ENCODE measurements around the gene GALNT18.

GALNT18 gene

GRCh38 chr11:11464555-11464954 lies 157.2 kb downstream of the GALNT18 start:
- Histone ChIP-seq H3K4me3 (ENCODE audit: low read depth, low read length) (no peak overlapping the region), H3K9me3 (ENCODE audit: control insufficient read depth, insufficient read depth, low read depth, low read length) (no peaks in the 10 kb centered on the region), H3K4me1 (ENCODE audit: control insufficient read depth, insufficient read depth, low read length) (0 out of 2 replicates have a peak, but pooled peaks cover 6% of the 10 kb centered on the region), H3K36me3 (ENCODE audit: control insufficient read depth in 2 of 2, insufficient read depth in 1 of 2, low read length in 2 of 2) (no peaks in the 10 kb centered on the region), H3K27ac (ENCODE audit: extremely low read depth, low read depth, low read length) (no peak overlapping the region)
- ChIA-PET POLR2A (no interaction called here), CTCF (interaction anchor here (0.5 to 0.6 kb wide), 3 partner anchors 196 to 1047 kb away, joined by 3 to 5 read pairs (median 5); no protein-coding TSS in a partner anchor)
- no peak for TF ChIP-seq ZNF549 (tag by site-specific recombination; IDR thresholded peaks at IDR 0.05)
- TF ChIP-seq ZNF768 (tag by site-specific recombination; IDR thresholded peaks at IDR 0.05), result 0 out of 2 replicates have a peak, but pooled peaks have one; percentile 52
- TF ChIP-seq ZNF138 (tag by site-specific recombination; IDR thresholded peaks at IDR 0.05; ENCODE audit: borderline replicate concordance), result no peak
- no peak for TF ChIP-seq GFI1B (tag by site-specific recombination; IDR thresholded peaks at IDR 0.05)
- TF ChIP-seq ZNF580 (tag by site-specific recombination; IDR thresholded peaks at IDR 0.05), result 0 out of 2 replicates have a peak, but pooled peaks have one; percentile 14
- no peak for TF ChIP-seq ZNF558 (tag by site-specific recombination; IDR thresholded peaks at IDR 0.05)

- ChIA-PET CTCF (no interaction called here), POLR2A (no interaction called here)
- Histone ChIP-seq H3K36me3 (ENCODE audit: control insufficient read depth in 2 of 2, insufficient read depth in 1 of 2, low read length in 2 of 2) (no peaks in the 10 kb centered on the region), H3K4me1 (ENCODE audit: control insufficient read depth, insufficient read depth, low read length) (0 out of 2 replicates have a peak, but pooled peaks cover 6% of the 10 kb centered on the region), H3K4me3 (ENCODE audit: low read depth, low read length) (no peak overlapping the region), H3K27ac (ENCODE audit: extremely low read depth, low read depth, low read length) (peak overlapping the region; percentile 4; the same call in 1 of the 2 replicates), H3K9me3 (ENCODE audit: control insufficient read depth, insufficient read depth, low read depth, low read length) (no peaks in the 10 kb centered on the region)
- TF ChIP-seq ZNF510 (tag by site-specific recombination; IDR thresholded peaks at IDR 0.05; ENCODE audit: insufficient replicate concordance) (no peak), EGR2 (tag by site-specific recombination; IDR thresholded peaks at IDR 0.05; ENCODE audit: low read depth) (no peak), HOXC10 (CRISPR knock-in tag; IDR thresholded peaks at IDR 0.05) (peak; percentile 94; the same call in 1 of the 2 replicates), ZNF324 (tag by site-specific recombination; IDR thresholded peaks at IDR 0.05) (peak; percentile 74; the same call in 1 of the 2 replicates), ZNF350 (tag by site-specific recombination; IDR thresholded peaks at IDR 0.05) (no peak), ZNF169 (tag by site-specific recombination; IDR thresholded peaks at IDR 0.05) (no peak), ZNF610 (tag by site-specific recombination; IDR thresholded peaks at IDR 0.05; ENCODE audit: borderline replicate concordance) (peak; percentile 32; the same call in 1 of the 2 replicates), PATZ1 (tag by site-specific recombination; IDR thresholded peaks at IDR 0.05) (peak; percentile 76), ZNF16 (tag by site-specific recombination; IDR thresholded peaks at IDR 0.05; ENCODE audit: low read depth) (no peak), ZNF843 (tag by site-specific recombination; IDR thresholded peaks at IDR 0.05) (peak; percentile 82), IKZF3 (tag by site-specific recombination; IDR thresholded peaks at IDR 0.05) (peak; percentile 91), ZBTB21 (tag by site-specific recombination; IDR thresholded peaks at IDR 0.05) (no peak), ZFP69B (tag by site-specific recombination; IDR thresholded peaks at IDR 0.05) (peak; percentile 37; the same call in 1 of the 2 replicates), ZFP41 (tag by site-specific recombination; IDR thresholded peaks at IDR 0.05; ENCODE audit: borderline replicate concordance) (no peak), ZBTB8A (tag by site-specific recombination; IDR thresholded peaks at IDR 0.05) (peak; percentile 53), OSR2 (tag by site-specific recombination; IDR thresholded peaks at IDR 0.05) (peak; percentile 95), SP7 (tag by site-specific recombination; IDR thresholded peaks at IDR 0.05) (peak; percentile 88), ZNF133 (tag by site-specific recombination; IDR thresholded peaks at IDR 0.05) (no peak), ZNF2 (tag by site-specific recombination; IDR thresholded peaks at IDR 0.05) (no peak), ZNF341 (tag by site-specific recombination; IDR thresholded peaks at IDR 0.05; ENCODE audit: low read depth) (0 out of 2 replicates have a peak, but pooled peaks have one; percentile 17), KLF8 (tag by site-specific recombination; IDR thresholded peaks at IDR 0.05) (peak; percentile 36; the same call in 1 of the 2 replicates), ZNF18 (tag by site-specific recombination; IDR thresholded peaks at IDR 0.05) (peak; percentile 66), MYNN (tag by site-specific recombination; IDR thresholded peaks at IDR 0.05; ENCODE audit: borderline replicate concordance) (no peak), ZBTB7A (tag by site-specific recombination; IDR thresholded peaks at IDR 0.05; ENCODE audit: low read depth) (no peak), ZNF837 (tag by site-specific recombination; IDR thresholded peaks at IDR 0.05) (no peak), ZFHX2 (tag by site-specific recombination; conservative IDR thresholded peaks at IDR 0.05) (no peak), ZNF549 (tag by site-specific recombination; IDR thresholded peaks at IDR 0.05) (no peak), ZNF155 (tag by site-specific recombination; IDR thresholded peaks at IDR 0.05) (no peak), PRDM1 (tag by site-specific recombination; IDR thresholded peaks at IDR 0.05) (no peak), ZNF777 (tag by site-specific recombination; IDR thresholded peaks at IDR 0.05; ENCODE audit: borderline replicate concordance) (no peak)
Observed at GRCh38 chr11:11463405-11463804, 158.4 kb downstream of the GALNT18 start.
